Medulla oblongata (tissue), 1 donor: Measurements from ENCODE around the gene KIAA1614.

Experiments
- DNase-seq: peaks from one replicate; pipeline ENCODE4 v3.0.0-alpha.2; 2015; ENCODE audit errors: extremely low spot score

Gene KIAA1614

GRCh38 chr1:180907313-180908055, 5.2 kb upstream of the KIAA1614 start:
- no peak for DNase-seq

GRCh38 chr1:180908074-180908765, 4.5 kb upstream of the KIAA1614 start:
- no peak for DNase-seq

GRCh38 chr1:180909005-180909414, 3.7 kb upstream of the KIAA1614 start:
- no peak for DNase-seq

GRCh38 chr1:180909462-180909976, 3.2 kb upstream of the KIAA1614 start:
- DNase-seq, result no peak

GRCh38 chr1:180911640-180912191, 981 bp upstream of the KIAA1614 start:
- peak; percentile 10 for DNase-seq

GRCh38 chr1:180912211-180912800, 391 bp upstream of the KIAA1614 start:
- no peak for DNase-seq

GRCh38 chr1:180915426-180915965, 2.8 kb downstream of the KIAA1614 start:
- no peak for DNase-seq

GRCh38 chr1:180916012-180916770, 3.5 kb downstream of the KIAA1614 start:
- DNase-seq, result no peak

- DNase-seq, result no peak
Measured at GRCh38 chr1:180916771-180917170, 4.1 kb downstream of the KIAA1614 start.

- no peak for DNase-seq
Measured at GRCh38 chr1:180917306-180918065, 4.8 kb downstream of the KIAA1614 start.

GRCh38 chr1:180918519-180918918, 5.8 kb downstream of the KIAA1614 start:
- no peak for DNase-seq

- DNase-seq, result no peak
Measured at GRCh38 chr1:180919183-180919700, 6.5 kb downstream of the KIAA1614 start.

GRCh38 chr1:180920193-180920592, 7.5 kb downstream of the KIAA1614 start:
- DNase-seq, result no peak

- DNase-seq, result no peak
Measured at GRCh38 chr1:180920702-180921101, 8.0 kb downstream of the KIAA1614 start.

GRCh38 chr1:180921386-180921785, 8.7 kb downstream of the KIAA1614 start:
- no peak for DNase-seq

GRCh38 chr1:180921891-180922630, 9.4 kb downstream of the KIAA1614 start:
- DNase-seq, result no peak

- DNase-seq, result no peak
Measured at GRCh38 chr1:180922631-180923015, 9.9 kb downstream of the KIAA1614 start.

- DNase-seq, result no peak
Measured at GRCh38 chr1:180923021-180923841, 10.5 kb downstream of the KIAA1614 start.

GRCh38 chr1:180923887-180924286, 11.2 kb downstream of the KIAA1614 start:
- no peak for DNase-seq
